CD4-positive, alpha-beta T cell (primary cell): Measurements from ENCODE around the gene RABGGTA. TPM values are rescaled to one million over a fixed set of nuclear protein-coding genes. Genes with fewer than 3 reads are reported as not detected.

Experiments
- ATAC-seq: fragments of 200-7000 bp; cut with Tn5 transposase; one replicate; pipeline ENCODE4 v1.10.0; 2022; ENCODE audit warnings: mild to moderate bottlenecking; ENCODE audit not compliant: poor library complexity
- CTCF ChIA-PET: fragments of 350-600 bp; sonication (Branson Sonifier 250); formaldehyde crosslinking; loops from one replicate; lab custom pipeline; 2021; ENCODE audit warnings: antibody characterized with exemption, inconsistent platforms; lab: Charles Lee
- POLR2A ChIA-PET: fragments of 350-600 bp; sonication (Branson Sonifier 250); formaldehyde crosslinking; loops from one replicate; lab custom pipeline; 2021; ENCODE audit warnings: antibody characterized with exemption, inconsistent platforms; lab: Charles Lee
- DNase-seq, 14 experiments: peaks; one replicate each; pipeline ENCODE4 v3.0.0-alpha.2; 2013 to 2020; ENCODE audit warnings: mixed read lengths in 2 of 14
- H3K27ac ChIP-seq, 2 donors: one replicate each; pipeline versions ENCODE4 v1.5.1 to v1.7.0; 2013; ENCODE audit warnings: low read length in 2 of 2, low read depth in 1 of 2, mild to moderate bottlenecking in 1 of 2
- H3K27me3 ChIP-seq, 2 experiments: 1 replicate in 1 of 2; 2 replicates in 1 of 2; pipeline versions ENCODE4 v1.6.1 to v1.7.0; 2013; ENCODE audit warnings: low read length in 2 of 2, control low read depth in 1 of 2, mild to moderate bottlenecking in 1 of 2, moderate library complexity in 1 of 2; ENCODE audit not compliant: insufficient read depth in 2 of 2, control insufficient read depth in 1 of 2
- H3K36me3 ChIP-seq: one replicate; pipeline ENCODE4 v1.6.1; 2013; ENCODE audit warnings: low read length, control low read depth; ENCODE audit not compliant: insufficient read depth
- H3K4me1 ChIP-seq: one replicate; pipeline ENCODE4 v1.6.1; 2013; ENCODE audit warnings: low read length, control low read depth; ENCODE audit not compliant: insufficient read depth
- H3K4me3 ChIP-seq: one replicate; pipeline ENCODE4 v1.5.1; 2013; ENCODE audit warnings: mild to moderate bottlenecking, low read length, moderate library complexity
- H3K9me3 ChIP-seq, 2 experiments: 1 replicate in 1 of 2; 2 replicates in 1 of 2; pipeline versions ENCODE4 v1.6.1 to v1.7.0; 2013; ENCODE audit warnings: low read length in 2 of 2, mild to moderate bottlenecking in 2 of 2, control low read depth in 1 of 2, moderate library complexity in 1 of 2; ENCODE audit not compliant: control insufficient read depth in 1 of 2, insufficient read depth in 1 of 2
- H3K27ac Mint-ChIP-seq: one replicate; pipeline ENCODE4 v1.8.0; 2020; ENCODE audit warnings: mixed read lengths
- H3K27me3 Mint-ChIP-seq: one replicate; pipeline ENCODE4 v1.8.0; 2021; ENCODE audit warnings: mixed read lengths
- H3K36me3 Mint-ChIP-seq: one replicate; pipeline ENCODE4 v1.8.0; 2021; ENCODE audit warnings: low read depth, mixed read lengths
- H3K4me1 Mint-ChIP-seq: one replicate; pipeline ENCODE4 v1.8.0; 2021; ENCODE audit warnings: low read depth, mixed read lengths
- H3K4me3 Mint-ChIP-seq: one replicate; pipeline ENCODE4 v1.8.0; 2020; ENCODE audit warnings: mild to moderate bottlenecking, mixed read lengths
- H3K9me3 Mint-ChIP-seq: one replicate; pipeline ENCODE4 v1.8.0; 2020; ENCODE audit warnings: mixed read lengths
- CTCF ChIP-seq: fragments of 200-600 bp; IDR thresholded peaks from one replicate; pipeline ENCODE4 v1.8.0; 2022; ENCODE audit warnings: antibody characterized with exemption, mild to moderate bottlenecking
- intact Hi-C, 2 experiments: fragments of 100-400 bp; cut with DNase I in 1 of 2; cut with micrococcal nuclease in 1 of 2; formaldehyde crosslinking; loops; one replicate each; pipeline versions ENCODE4 v1.15.1 to v1.9.0; 2023 to 2025; cut with DNase I, micrococcal nuclease
- total RNA-seq, 174 experiments: library from RNA in 2 of 174; stranded (reverse) in 2 of 174; gene quantifications; one replicate each; pipeline ENCODE4 v1.2.3 and lab custom pipeline; 2021 to 2026

RABGGTA gene
- total RNA-seq, 2 experiments from 2014 or later: 52.3 to 55.2 TPM

GRCh38 chr14:24238123-24238522, 33.3 kb downstream of the RABGGTA start:
- H3K27me3 ChIP-seq: no peaks in the 10 kb centered on the region
- H3K4me1 ChIP-seq: peaks cover 57% of the 10 kb centered on the region
- TF ChIP-seq CTCF: no peak
- intact Hi-C loops: no loop called here
- peaks cover 84% of the 10 kb centered on the region for H3K4me1 Mint-ChIP-seq
- H3K27ac ChIP-seq: no peak overlapping the region
- H3K36me3 Mint-ChIP-seq: peaks cover 90% of the 10 kb centered on the region
- H3K9me3 ChIP-seq: no peaks in the 10 kb centered on the region
- ChIA-PET POLR2A (interaction anchor here (0.5 to 2.6 kb wide), 7 partner anchors 9 to 97 kb away, joined by 3 to 11 read pairs (median 3); partner anchors contain the start of genes EMC9, MDP1 and TM9SF1), CTCF (interaction anchor here (3.3 kb wide), 1 partner anchor 22 kb away, joined by 14 read pairs; the partner anchor contains the start of gene MDP1)
- no peaks in the 10 kb centered on the region for H3K9me3 Mint-ChIP-seq
- DNase-seq (no peak), ATAC-seq (no peak)
- H3K36me3 ChIP-seq: peaks cover 74% of the 10 kb centered on the region
- H3K27ac Mint-ChIP-seq: peak overlapping the region; percentile 31
- H3K4me3 ChIP-seq: no peak overlapping the region
- peak overlapping the region; percentile 15 for H3K4me3 Mint-ChIP-seq
- no peaks in the 10 kb centered on the region for H3K27me3 Mint-ChIP-seq

GRCh38 chr14:24237463-24237955, 33.9 kb downstream of the RABGGTA start:
- no peak overlapping the region for H3K4me3 ChIP-seq
- intact Hi-C loops: no loop called here
- H3K36me3 Mint-ChIP-seq: peaks cover 91% of the 10 kb centered on the region
- TF ChIP-seq CTCF: no peak
- H3K4me3 Mint-ChIP-seq: peak overlapping the region; percentile 32
- no peaks in the 10 kb centered on the region for H3K9me3 Mint-ChIP-seq
- H3K9me3 ChIP-seq: no peaks in the 10 kb centered on the region
- POLR2A ChIA-PET: interaction anchor here (0.8 to 2.6 kb wide), 6 partner anchors 10 to 96 kb away, joined by 3 to 11 read pairs (median 4); partner anchors contain the start of genes EMC9, MDP1 and TM9SF1
- ATAC-seq (no peak), DNase-seq (no peak)
- H3K27ac ChIP-seq: no peak overlapping the region
- H3K27me3 ChIP-seq: no peaks in the 10 kb centered on the region
- peak overlapping the region; percentile 31 for H3K27ac Mint-ChIP-seq
- peaks cover 87% of the 10 kb centered on the region for H3K4me1 Mint-ChIP-seq
- H3K36me3 ChIP-seq: peaks cover 74% of the 10 kb centered on the region
- H3K27me3 Mint-ChIP-seq: no peaks in the 10 kb centered on the region
- H3K4me1 ChIP-seq: peaks cover 56% of the 10 kb centered on the region
- CTCF ChIA-PET: interaction anchor here (3.3 kb wide), 1 partner anchor 22 kb away, joined by 14 read pairs; the partner anchor contains the start of gene MDP1

- ChIA-PET POLR2A (interaction anchor here (0.6 to 2.6 kb wide), 7 partner anchors 20 to 95 kb away, joined by 3 to 11 read pairs (median 3); partner anchors contain the start of genes EMC9, MDP1, RABGGTA and TM9SF1), CTCF (interaction anchor here (3.3 kb wide), 1 partner anchor 21 kb away, joined by 14 read pairs; the partner anchor contains the start of gene MDP1)
- Histone ChIP-seq H3K4me3 (no peak overlapping the region), H3K36me3 (peaks cover 74% of the 10 kb centered on the region), H3K9me3 (no peaks in the 10 kb centered on the region), H3K4me1 (peaks cover 55% of the 10 kb centered on the region), H3K27ac (no peak overlapping the region), H3K27me3 (no peaks in the 10 kb centered on the region)
- ATAC-seq (no peak), DNase-seq (no peak)
- intact Hi-C loops: no loop called here
- H3K9me3 Mint-ChIP-seq: no peaks in the 10 kb centered on the region
- peaks cover 87% of the 10 kb centered on the region for H3K4me1 Mint-ChIP-seq
- no peak for TF ChIP-seq CTCF
- no peaks in the 10 kb centered on the region for H3K27me3 Mint-ChIP-seq
- peaks cover 91% of the 10 kb centered on the region for H3K36me3 Mint-ChIP-seq
- peak overlapping the region; percentile 32 for H3K4me3 Mint-ChIP-seq
- H3K27ac Mint-ChIP-seq: peak overlapping the region; percentile 93
These were observed 34.5 kb downstream of the RABGGTA start for GRCh38 chr14:24236689-24237462.
